Right cardiac atrium (tissue), 5 donors: ENCODE measurements around the gene KRTAP5-5. TPM values are rescaled to one million over a fixed set of nuclear protein-coding genes. Genes with fewer than 3 reads are reported as not detected.
A peak's percentile ranks its signal among the peaks of the same experiment; 100 is the strongest.

Source experiments
- ATAC-seq, 2 donors: fragments of 200-7000 bp; cut with Tn5 transposase; one replicate each; pipeline versions ENCODE4 v1.8.0 to v1.9.1; 2020; ENCODE audit warnings: moderate library complexity in 2 of 2, mild to moderate bottlenecking in 1 of 2
- DNase-seq, 3 donors: peaks; one replicate each; pipeline ENCODE4 v3.0.0-alpha.2; 2020
- H3K27ac ChIP-seq: one replicate; pipeline ENCODE4 v1.5.1; 2013; ENCODE audit warnings: mild to moderate bottlenecking, low read length, control low read depth, moderate library complexity
- H3K27me3 ChIP-seq: one replicate; pipeline ENCODE4 v1.6.1; 2013; ENCODE audit not compliant: control insufficient read depth, insufficient read depth
- H3K4me1 ChIP-seq: one replicate; pipeline ENCODE4 v1.6.1; 2013; ENCODE audit warnings: low read length; ENCODE audit not compliant: control insufficient read depth, insufficient read depth
- H3K4me3 ChIP-seq: one replicate; pipeline ENCODE4 v1.5.1; 2013; ENCODE audit warnings: low read length, control low read depth
- H3K9me3 ChIP-seq: one replicate; pipeline ENCODE4 v1.6.1; 2013; ENCODE audit warnings: low read length; ENCODE audit not compliant: control insufficient read depth
- WGBS: extraction: QIAGEN DNeasy Blood & Tissue Kit; methylation state at CpG from one replicate; pipeline ENCODE4 v1.1.7; 2013; 5-methylcytosine and 5-hydroxymethylcytosine counted together
- intact Hi-C, 4 donors: fragments of 100-400 bp; cut with DNase I; formaldehyde crosslinking; loops; one replicate each; pipeline versions ENCODE4 v1.11.0 to v1.14.0; 2022 to 2023
- polyA plus RNA-seq: library from polyadenylated mRNA; stranded (reverse); fragments of 200-250 nt; gene quantifications from one replicate; pipeline ENCODE4 v1.2.3, GENCODE V29; 2013
- total RNA-seq, 4 donors: library from RNA; stranded (reverse); fragmentation: NEBNext Ultra II Directional; extraction: Animal tissue kit (Norgen Biotek cat#: 25700); gene quantifications; one replicate each; pipeline ENCODE4 v1.2.1, GENCODE V29; 2021
- donor health status: healthy with polysubstance abuse.
- donor health status: DM: no; HTN: yes; CAD: no.
- donor health status: DM: no; HTN: no; CAD: no.
- donor health status: DM: no; HTN: yes; CAD: no; lungs with severe emphysema.
- donor health status: DM: yes; HTN: yes; CAD: no.

The KRTAP5-5 gene
- total and polyA plus RNA-seq, 5 donors = not detected

- no peaks in the 10 kb centered on the region for H3K27me3 ChIP-seq
- no peak overlapping the region for H3K27ac ChIP-seq
- no peaks in the 10 kb centered on the region for H3K9me3 ChIP-seq
- intact Hi-C loops = loop anchor here in 3 of 4 donors (5.0 to 10.0 kb wide), 5 partner anchors 40 to 503 kb away; partner anchors contain the start of genes SYT8 (in 1 of the 3) and TNNI2 (in 1 of the 3)
- no peak for ATAC-seq
- no peaks in the 10 kb centered on the region for H3K4me1 ChIP-seq
- peak in 1 of 3 donors; percentile 27 for DNase-seq
- WGBS = 80% methylated on average over 19 of the region's 19 CpGs
- H3K4me3 ChIP-seq = no peak overlapping the region
Measured at GRCh38 chr11:1652026-1652425, 22.5 kb downstream of the KRTAP5-5 start.

GRCh38 chr11:1652442-1652770 lies 22.8 kb downstream of the KRTAP5-5 start:
- Histone ChIP-seq H3K4me3 (no peak overlapping the region), H3K27me3 (no peaks in the 10 kb centered on the region), H3K27ac (no peak overlapping the region), H3K4me1 (no peaks in the 10 kb centered on the region), H3K9me3 (no peaks in the 10 kb centered on the region)
- ATAC-seq (no peak), DNase-seq (peak in 1 of 3 donors; percentile 56)
- 51% methylated on average over 20 of the region's 20 CpGs for WGBS
- intact Hi-C loops = loop anchor here in 3 of 4 donors (5.0 to 10.0 kb wide), 5 partner anchors 40 to 502 kb away; partner anchors contain the start of genes SYT8 (in 1 of the 3) and TNNI2 (in 1 of the 3)

- Histone ChIP-seq H3K27ac (no peak overlapping the region), H3K9me3 (no peaks in the 10 kb centered on the region), H3K4me3 (no peak overlapping the region), H3K4me1 (no peaks in the 10 kb centered on the region), H3K27me3 (no peaks in the 10 kb centered on the region)
- WGBS = 35% methylated on average over 34 of the region's 34 CpGs
- intact Hi-C loops = loop anchor here in 3 of 4 donors (5.0 to 10.0 kb wide), 5 partner anchors 39 to 502 kb away; partner anchors contain the start of genes SYT8 (in 1 of the 3) and TNNI2 (in 1 of the 3)
- DNase-seq (peak; percentile 72 to 90 (median 88)), ATAC-seq (peak; percentile 76 to 83)
Measured at GRCh38 chr11:1652771-1653540, 23.4 kb downstream of the KRTAP5-5 start.

GRCh38 chr11:1653541-1654387 lies 24.2 kb downstream of the KRTAP5-5 start:
- Histone ChIP-seq H3K4me3 (no peak overlapping the region), H3K27ac (no peak overlapping the region), H3K27me3 (no peaks in the 10 kb centered on the region), H3K4me1 (no peaks in the 10 kb centered on the region), H3K9me3 (no peaks in the 10 kb centered on the region)
- ATAC-seq (no peak), DNase-seq (no peak)
- 85% methylated on average over 14 of the region's 14 CpGs for WGBS
- intact Hi-C loops = loop anchor here in 3 of 4 donors (5.0 to 10.0 kb wide), 5 partner anchors 39 to 501 kb away; partner anchors contain the start of genes SYT8 (in 1 of the 3) and TNNI2 (in 1 of the 3)

- peak in 1 of 2 donors; percentile 23 for ATAC-seq
- H3K4me1 ChIP-seq = no peaks in the 10 kb centered on the region
- WGBS = 54% methylated on average over 21 of the region's 21 CpGs
- no peak for DNase-seq
- no peaks in the 10 kb centered on the region for H3K27me3 ChIP-seq
- no peak overlapping the region for H3K4me3 ChIP-seq
- intact Hi-C loops = loop anchor here in 3 of 4 donors (5.0 to 10.0 kb wide), 5 partner anchors 38 to 500 kb away; partner anchors contain the start of genes SYT8 (in 1 of the 3) and TNNI2 (in 1 of the 3)
- no peaks in the 10 kb centered on the region for H3K9me3 ChIP-seq
- no peak overlapping the region for H3K27ac ChIP-seq
Measured at GRCh38 chr11:1654388-1655167, 25.0 kb downstream of the KRTAP5-5 start.

GRCh38 chr11:1655168-1656060 lies 25.8 kb downstream of the KRTAP5-5 start:
- DNase-seq = no peak
- no peak for ATAC-seq
- H3K4me1 ChIP-seq = no peaks in the 10 kb centered on the region

GRCh38 chr11:1656061-1656441 lies 26.5 kb downstream of the KRTAP5-5 start:
- DNase-seq = no peak
- no peak for ATAC-seq
- intact Hi-C loops = loop anchor here in 2 of 4 donors (10.0 kb wide), 1 partner anchor 499 kb away; no protein-coding TSS in a partner anchor
- Histone ChIP-seq H3K4me1 (no peaks in the 10 kb centered on the region), H3K4me3 (no peak overlapping the region), H3K9me3 (no peaks in the 10 kb centered on the region), H3K27ac (no peak overlapping the region), H3K27me3 (no peaks in the 10 kb centered on the region)
- WGBS = 87% methylated on average over 9 of the region's 9 CpGs

More at GRCh38 chr11:1655168-1656060, 25.8 kb downstream of the KRTAP5-5 start:
- no peak overlapping the region for H3K27ac ChIP-seq
- intact Hi-C loops = loop anchor here in 2 of 4 donors (10.0 kb wide), 1 partner anchor 499 kb away; no protein-coding TSS in a partner anchor
- 81% methylated on average over 26 of the region's 26 CpGs for WGBS
- no peaks in the 10 kb centered on the region for H3K27me3 ChIP-seq
- H3K9me3 ChIP-seq = no peaks in the 10 kb centered on the region
- no peak overlapping the region for H3K4me3 ChIP-seq

GRCh38 chr11:1656670-1657069 lies 27.1 kb downstream of the KRTAP5-5 start:
- Histone ChIP-seq H3K27ac (no peak overlapping the region), H3K4me3 (no peak overlapping the region), H3K27me3 (no peaks in the 10 kb centered on the region), H3K9me3 (no peaks in the 10 kb centered on the region), H3K4me1 (no peaks in the 10 kb centered on the region)
- intact Hi-C loops = loop anchor here in 2 of 4 donors (10.0 kb wide), 1 partner anchor 498 kb away; no protein-coding TSS in a partner anchor
- ATAC-seq = no peak
- DNase-seq = no peak
- 89% methylated on average over 7 of the region's 7 CpGs for WGBS

- intact Hi-C loops = loop anchor here in 2 of 4 donors (10.0 kb wide), 1 partner anchor 495 kb away; no protein-coding TSS in a partner anchor
- no peak overlapping the region for H3K4me3 ChIP-seq
Measured at GRCh38 chr11:1659506-1659905, 29.9 kb downstream of the KRTAP5-5 start.

More at GRCh38 chr11:1659506-1659905, 29.9 kb downstream of the KRTAP5-5 start:
- WGBS = 54% methylated on average over 14 of the region's 14 CpGs
- DNase-seq (no peak), ATAC-seq (no peak)
- no peaks in the 10 kb centered on the region for H3K4me1 ChIP-seq
- no peaks in the 10 kb centered on the region for H3K27me3 ChIP-seq
- H3K27ac ChIP-seq = no peak overlapping the region
- H3K9me3 ChIP-seq = no peaks in the 10 kb centered on the region
